BE2C (cell line): ENCODE results near the gene SIGLEC5.

Experiments used
- DNase-seq: peaks from one replicate; pipeline ENCODE4 v3.0.0-alpha.2; 2020
- H3K27me3 ChIP-seq: fragments of 250-450 bp; sonication (Bioruptor Pico); 2 replicates; pipeline ENCODE4 v1.5.1; 2020; ENCODE audit warnings: mild to moderate bottlenecking
- H3K36me3 ChIP-seq: fragments of 250-450 bp; sonication (Bioruptor Pico); 2 replicates; pipeline ENCODE4 v1.5.1; 2020; ENCODE audit warnings: mild to moderate bottlenecking
- H3K4me1 ChIP-seq: fragments of 250-450 bp; sonication (Bioruptor Pico); 2 replicates; pipeline ENCODE4 v1.5.1; 2020
- H3K4me3 ChIP-seq: 2 replicates; pipeline ENCODE4 v1.5.1; 2011; ENCODE audit warnings: low read depth, low read length
- H3K9me3 ChIP-seq: fragments of 250-450 bp; sonication (Bioruptor Pico); 2 replicates; pipeline ENCODE4 v1.5.1; 2020
- TF ChIP-seq, protein P1 (sequence below): IDR thresholded peaks from 2 replicates; pipeline ENCODE4 v1.5.1; 2012; ENCODE audit warnings: mild to moderate bottlenecking, low read depth, low read length

Gene SIGLEC5

DNA sequence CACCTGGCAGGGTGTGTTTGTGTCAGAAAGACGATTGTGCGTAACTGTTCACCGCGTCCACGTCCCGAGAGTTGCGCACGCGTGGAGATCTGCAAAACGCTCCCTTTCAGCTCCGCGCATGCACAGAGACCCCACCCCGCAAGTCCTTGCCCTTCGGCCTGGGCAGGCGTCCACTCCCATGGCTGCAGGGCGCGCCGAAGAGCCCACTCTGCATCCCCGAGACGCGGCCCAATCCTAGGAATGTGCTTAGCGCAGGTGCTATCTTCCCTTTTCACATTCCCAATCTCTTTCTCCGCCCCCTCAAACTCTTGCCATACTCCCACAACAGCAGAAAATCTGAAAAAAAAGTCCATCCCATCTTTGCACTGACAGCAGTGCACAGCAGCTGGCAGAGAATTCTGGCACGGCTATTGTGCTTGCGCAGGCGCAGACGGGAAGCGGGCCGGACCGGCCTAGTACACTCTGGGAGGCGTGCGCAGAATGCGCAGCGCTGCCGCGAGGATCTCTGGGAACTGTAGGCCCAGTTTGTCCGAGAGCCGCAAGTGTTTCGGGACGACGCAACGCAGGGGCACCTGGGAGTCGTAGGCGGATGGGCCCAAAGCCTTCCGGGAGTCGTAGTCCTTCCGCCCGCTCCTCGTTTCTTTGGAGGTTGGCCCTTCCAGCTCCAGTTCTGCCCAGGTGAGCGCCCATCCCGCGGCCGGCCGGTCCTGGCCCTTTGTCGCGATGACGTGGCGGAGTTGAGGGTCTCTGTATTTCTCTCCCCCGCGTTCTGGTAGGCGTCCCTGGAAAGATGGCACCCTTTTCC lies 36.0 kb downstream of the SIGLEC5 start:
- TF ChIP-seq, protein P1, sequence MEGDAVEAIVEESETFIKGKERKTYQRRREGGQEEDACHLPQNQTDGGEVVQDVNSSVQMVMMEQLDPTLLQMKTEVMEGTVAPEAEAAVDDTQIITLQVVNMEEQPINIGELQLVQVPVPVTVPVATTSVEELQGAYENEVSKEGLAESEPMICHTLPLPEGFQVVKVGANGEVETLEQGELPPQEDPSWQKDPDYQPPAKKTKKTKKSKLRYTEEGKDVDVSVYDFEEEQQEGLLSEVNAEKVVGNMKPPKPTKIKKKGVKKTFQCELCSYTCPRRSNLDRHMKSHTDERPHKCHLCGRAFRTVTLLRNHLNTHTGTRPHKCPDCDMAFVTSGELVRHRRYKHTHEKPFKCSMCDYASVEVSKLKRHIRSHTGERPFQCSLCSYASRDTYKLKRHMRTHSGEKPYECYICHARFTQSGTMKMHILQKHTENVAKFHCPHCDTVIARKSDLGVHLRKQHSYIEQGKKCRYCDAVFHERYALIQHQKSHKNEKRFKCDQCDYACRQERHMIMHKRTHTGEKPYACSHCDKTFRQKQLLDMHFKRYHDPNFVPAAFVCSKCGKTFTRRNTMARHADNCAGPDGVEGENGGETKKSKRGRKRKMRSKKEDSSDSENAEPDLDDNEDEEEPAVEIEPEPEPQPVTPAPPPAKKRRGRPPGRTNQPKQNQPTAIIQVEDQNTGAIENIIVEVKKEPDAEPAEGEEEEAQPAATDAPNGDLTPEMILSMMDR, result no peak
- Histone ChIP-seq H3K4me3 (peak overlapping the region; percentile 89), H3K9me3 (no peaks in the 10 kb centered on the region), H3K36me3 (no peaks in the 10 kb centered on the region), H3K4me1 (no peaks in the 10 kb centered on the region), H3K27me3 (no peaks in the 10 kb centered on the region)
- peak; percentile 98 for DNase-seq

DNA sequence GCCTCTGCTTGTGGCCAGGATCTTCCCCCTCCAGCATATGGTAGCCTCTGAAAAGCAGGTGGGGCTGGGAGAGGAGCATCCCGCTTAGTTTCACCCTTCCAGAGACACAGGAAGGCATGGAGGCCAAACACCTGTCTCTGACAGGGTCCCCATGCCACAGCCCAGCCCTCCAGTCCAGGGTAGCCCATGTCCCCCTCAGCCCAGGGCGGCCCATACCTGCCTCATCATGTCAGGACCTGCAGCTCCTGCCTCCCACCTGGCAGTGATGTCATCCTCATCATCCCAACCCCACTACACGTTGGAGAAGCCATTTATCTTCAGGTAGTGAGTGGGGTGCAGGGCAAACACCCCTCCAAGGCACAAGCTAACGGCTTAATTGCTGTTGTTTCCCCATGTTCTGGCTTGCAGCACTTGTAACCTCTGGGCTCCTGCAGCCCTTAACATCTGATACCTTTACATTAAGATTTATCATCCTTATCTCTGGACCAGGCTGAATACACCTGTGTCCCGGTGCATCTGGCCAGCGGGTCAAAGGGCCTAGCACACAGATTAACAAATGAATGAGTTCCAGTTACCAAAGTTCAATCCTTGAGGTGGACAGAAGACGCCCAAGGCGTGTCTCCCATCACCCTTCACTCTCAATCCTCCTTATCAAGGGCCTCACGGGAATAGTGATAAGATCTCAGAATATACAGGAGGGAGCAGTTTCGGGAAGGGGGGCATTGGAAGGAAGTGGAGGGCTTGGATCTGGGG lies 36.9 kb downstream of the SIGLEC5 start:
- Histone ChIP-seq H3K4me3 (peak overlapping the region; percentile 89), H3K9me3 (no peaks in the 10 kb centered on the region), H3K4me1 (no peaks in the 10 kb centered on the region), H3K27me3 (no peaks in the 10 kb centered on the region), H3K36me3 (no peaks in the 10 kb centered on the region)
- TF ChIP-seq, protein P1, result no peak
- DNase-seq, result no peak

DNA sequence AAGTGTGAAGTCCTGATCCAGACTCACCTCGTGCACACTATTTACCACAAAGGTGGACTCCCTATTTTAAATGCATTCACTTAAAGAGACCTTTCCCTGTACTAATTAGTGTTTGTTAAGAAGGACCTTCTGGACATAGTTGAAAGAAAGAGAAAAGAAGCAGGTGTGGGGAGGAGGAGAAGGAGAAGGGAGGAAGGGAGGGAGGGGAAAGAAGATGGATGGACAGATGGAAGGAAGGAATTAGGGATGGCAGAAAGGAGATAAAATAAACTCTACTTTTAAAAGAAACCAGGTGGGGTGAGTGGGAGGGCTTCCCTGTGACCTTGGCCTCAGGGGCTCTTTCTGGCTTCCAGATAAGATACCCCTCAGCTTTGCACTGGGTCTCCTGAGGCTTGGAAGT lies 37.7 kb downstream of the SIGLEC5 start:
- Histone ChIP-seq H3K4me3 (no peak overlapping the region), H3K4me1 (no peaks in the 10 kb centered on the region), H3K9me3 (no peaks in the 10 kb centered on the region; the same call in 1 of the 2 replicates), H3K27me3 (no peaks in the 10 kb centered on the region), H3K36me3 (peaks cover 4% of the 10 kb centered on the region)
- DNase-seq, result no peak
- TF ChIP-seq, protein P1, result no peak

DNA sequence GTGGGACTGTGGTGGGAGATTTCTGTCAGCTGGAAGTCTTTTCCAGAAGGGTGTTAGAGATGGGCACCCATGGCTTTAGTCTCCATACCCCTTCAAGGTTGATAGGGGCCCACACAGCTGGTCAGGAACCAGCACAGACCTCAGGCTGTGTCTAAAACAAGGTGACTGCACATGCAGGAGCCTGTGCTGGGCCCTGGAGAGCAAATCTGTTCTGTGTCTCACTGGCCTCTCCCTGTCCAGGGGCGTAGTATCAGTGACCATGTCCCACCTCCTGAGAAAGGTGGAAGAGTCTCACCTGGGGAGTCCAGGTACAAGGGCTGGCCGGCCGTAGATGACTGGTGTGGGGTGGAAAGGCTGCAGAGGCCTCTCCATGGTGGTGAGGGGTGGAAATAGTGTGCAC lies 39.8 kb downstream of the SIGLEC5 start:
- no peaks in the 10 kb centered on the region for H3K4me1 ChIP-seq
- no peak for DNase-seq
- H3K9me3 ChIP-seq, result no peaks in the 10 kb centered on the region; the same call in 1 of the 2 replicates
- no peaks in the 10 kb centered on the region for H3K27me3 ChIP-seq
- H3K36me3 ChIP-seq, result peaks cover 20% of the 10 kb centered on the region
- no peak overlapping the region for H3K4me3 ChIP-seq
- TF ChIP-seq, protein P1, result no peak

DNA sequence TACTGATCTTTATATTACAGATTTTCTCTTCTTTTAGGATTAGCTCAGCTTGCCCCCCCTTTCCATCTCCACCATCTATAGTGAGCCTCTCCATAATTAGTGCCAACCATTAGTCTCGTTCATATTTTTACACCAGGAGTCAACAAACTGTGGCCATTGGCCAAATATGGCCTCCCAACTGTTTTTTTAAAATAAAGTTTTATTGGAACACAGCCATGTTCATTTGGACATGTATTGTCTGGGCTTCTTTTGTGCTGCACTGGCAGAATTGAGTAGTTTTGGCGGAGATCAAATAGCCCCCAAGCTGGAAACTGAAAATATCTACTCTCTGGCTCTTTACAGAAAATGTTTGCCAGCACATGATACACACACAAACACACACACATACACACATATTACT lies 40.7 kb downstream of the SIGLEC5 start:
- no peaks in the 10 kb centered on the region for H3K4me1 ChIP-seq
- H3K4me3 ChIP-seq, result no peak overlapping the region
- no peaks in the 10 kb centered on the region for H3K27me3 ChIP-seq
- no peak for DNase-seq
- H3K9me3 ChIP-seq, result no peaks in the 10 kb centered on the region; the same call in none of the 2 replicates
- H3K36me3 ChIP-seq, result peaks cover 25% of the 10 kb centered on the region
- TF ChIP-seq, protein P1, result no peak
